ENCODE results near the gene COPB2. TPM values are rescaled to one million over a fixed set of nuclear protein-coding genes. Genes with fewer than 3 reads are reported as not detected.

COPB2 gene
- total and polyA plus RNA-seq, 2 donors (not counting 3 experiments of a cell fraction or from before 2014, with no cell fraction given): 72.1 to 146 TPM

DNA sequence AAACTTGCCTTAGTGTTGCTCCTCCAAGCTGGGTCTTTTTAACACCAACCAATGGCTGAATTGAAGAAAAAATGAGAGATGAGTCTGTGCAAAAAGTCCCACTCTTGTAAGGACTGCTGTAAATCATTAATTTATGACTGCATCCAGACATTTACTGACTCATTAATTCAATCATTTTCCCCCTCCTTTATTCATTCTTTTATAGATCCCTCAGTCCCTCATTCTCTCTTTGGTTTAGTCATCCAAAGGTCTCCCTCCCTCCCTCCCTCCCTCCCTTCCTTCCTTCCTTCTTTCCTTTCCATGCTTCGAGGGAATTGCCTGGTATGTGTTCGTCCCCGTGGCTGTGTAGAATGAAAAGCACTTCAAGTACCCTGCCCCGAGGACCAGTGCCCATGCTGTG lies 80.9 kb downstream of the COPB2 start:
- POLR2A ChIA-PET: no interaction called here
- Histone ChIP-seq H3K27ac (ENCODE audit: insufficient read depth, low read depth, low read length) (no peak overlapping the region), H3K4me1 (ENCODE audit: control insufficient read depth, extremely low read depth, insufficient read depth, low read length) (no peaks in the 10 kb centered on the region)

More for the DNA sequence above, 80.9 kb downstream of the COPB2 start:
- H4K20me1 ChIP-seq (replicated peaks; ENCODE audit: control insufficient read depth, extremely low read depth, insufficient read depth, low read length): no peaks in the 10 kb centered on the region
- FAIRE-seq: no peak
- H3K9me1 ChIP-seq (replicated peaks; ENCODE audit: control insufficient read depth, extremely low read depth, insufficient read depth, low read length): no peaks in the 10 kb centered on the region
- H3K9ac ChIP-seq (replicated peaks; ENCODE audit: extremely low read depth, insufficient read depth, low read length): no peak overlapping the region
- intact Hi-C loops (cut with micrococcal nuclease) (no loop called here), dilution Hi-C loops (cut with MboI; ENCODE audit: extremely low pct_ligation_motif_present, low sequenced_read_pairs) (no loop called here)
- H3K4me2 ChIP-seq (ENCODE audit: insufficient read depth, low read length): no peak overlapping the region
- H3K4me3 ChIP-seq (replicated peaks in 1 of 3; ENCODE audit: insufficient read depth in 1 of 3, low read depth in 1 of 3, low read length in 3 of 3): no peak overlapping the region
- CTCF ChIA-PET: no interaction called here
- H3K36me3 ChIP-seq (ENCODE audit: control insufficient read depth in 2 of 2, extremely low read depth in 1 of 2, insufficient read depth in 2 of 2, low read length in 2 of 2): no peaks in the 10 kb centered on the region
- DNase-seq (ENCODE audit: low read depth, low spot score): no peak
- H2AFZ ChIP-seq (ENCODE audit: low read depth, low read length): no peak overlapping the region
- H3K27me3 ChIP-seq (ENCODE audit: control insufficient read depth in 2 of 2, insufficient read depth in 2 of 2, low read length in 2 of 2): no peaks in the 10 kb centered on the region
- BruUV-seq (replicated peaks): no TSS peak
- no peaks in the 10 kb centered on the region for H3K79me2 ChIP-seq (ENCODE audit: control insufficient read depth, insufficient read depth, low read length)
- no peaks in the 10 kb centered on the region for H3K9me3 ChIP-seq (replicated peaks; ENCODE audit: control insufficient read depth, insufficient read depth, low read length)
- TF ChIP-seq FOS (IDR thresholded peaks at IDR 0.05; ENCODE audit: borderline replicate concordance, insufficient read depth, low read length): no peak
- no peak for TF ChIP-seq MYC (IDR thresholded peaks at IDR 0.05; ENCODE audit: low read depth, low read length)
- TF ChIP-seq, protein P1, sequence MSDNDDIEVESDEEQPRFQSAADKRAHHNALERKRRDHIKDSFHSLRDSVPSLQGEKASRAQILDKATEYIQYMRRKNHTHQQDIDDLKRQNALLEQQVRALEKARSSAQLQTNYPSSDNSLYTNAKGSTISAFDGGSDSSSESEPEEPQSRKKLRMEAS (IDR thresholded peaks at IDR 0.05; ENCODE audit: insufficient read depth, insufficient read length): no peak
- no peak for TF ChIP-seq JUN (IDR thresholded peaks at IDR 0.05; ENCODE audit: borderline replicate concordance, insufficient read depth, insufficient read length, low read depth)
- TF ChIP-seq, protein P2, sequence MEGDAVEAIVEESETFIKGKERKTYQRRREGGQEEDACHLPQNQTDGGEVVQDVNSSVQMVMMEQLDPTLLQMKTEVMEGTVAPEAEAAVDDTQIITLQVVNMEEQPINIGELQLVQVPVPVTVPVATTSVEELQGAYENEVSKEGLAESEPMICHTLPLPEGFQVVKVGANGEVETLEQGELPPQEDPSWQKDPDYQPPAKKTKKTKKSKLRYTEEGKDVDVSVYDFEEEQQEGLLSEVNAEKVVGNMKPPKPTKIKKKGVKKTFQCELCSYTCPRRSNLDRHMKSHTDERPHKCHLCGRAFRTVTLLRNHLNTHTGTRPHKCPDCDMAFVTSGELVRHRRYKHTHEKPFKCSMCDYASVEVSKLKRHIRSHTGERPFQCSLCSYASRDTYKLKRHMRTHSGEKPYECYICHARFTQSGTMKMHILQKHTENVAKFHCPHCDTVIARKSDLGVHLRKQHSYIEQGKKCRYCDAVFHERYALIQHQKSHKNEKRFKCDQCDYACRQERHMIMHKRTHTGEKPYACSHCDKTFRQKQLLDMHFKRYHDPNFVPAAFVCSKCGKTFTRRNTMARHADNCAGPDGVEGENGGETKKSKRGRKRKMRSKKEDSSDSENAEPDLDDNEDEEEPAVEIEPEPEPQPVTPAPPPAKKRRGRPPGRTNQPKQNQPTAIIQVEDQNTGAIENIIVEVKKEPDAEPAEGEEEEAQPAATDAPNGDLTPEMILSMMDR (IDR thresholded peaks at IDR 0.05; ENCODE audit: extremely low read depth in 1 of 2, insufficient read depth in 1 of 2, low read depth in 1 of 2, low read length in 2 of 2): no peak
- TF ChIP-seq GATA2 (IDR thresholded peaks at IDR 0.05; ENCODE audit: insufficient read depth, insufficient read length, low read depth, low read length): no peak
- no peak for TF ChIP-seq POLR2AphosphoS5 (IDR thresholded peaks at IDR 0.05; ENCODE audit: insufficient read depth, low read depth, low read length)
- no peak for TF ChIP-seq POLR2A (IDR thresholded peaks at IDR 0.05; ENCODE audit: low read depth, low read length)
- no peak for TF ChIP-seq EZH2 (IDR thresholded peaks at IDR 0.05; ENCODE audit: borderline replicate concordance, low read depth, low read length, severe bottlenecking)
